Kidney glomerular epithelial cell (primary cell): ENCODE measurements around the gene TMEM170B.
A peak's percentile ranks its signal among the peaks of the same experiment; 100 is the strongest.

Experiments
- DNase-seq: peaks from one replicate; lab custom pipeline; 2025; lab: John Stamatoyannopoulos, UW

Gene TMEM170B

GRCh38 chr6:11537229-11538051, at the start of gene TMEM170B:
TMEM170B (plus strand) TSS chr6:11537749; CDS start chr6:11538278, 529 bp downstream.
- DNase-seq = peak; percentile 82

GRCh38 chr6:11490996-11491395, 46.6 kb upstream of the TMEM170B start:
- no peak for DNase-seq

GRCh38 chr6:11491596-11492463, 45.7 kb upstream of the TMEM170B start:
- DNase-seq = no peak

GRCh38 chr6:11492464-11493290, 44.9 kb upstream of the TMEM170B start:
- no peak for DNase-seq

DNA sequence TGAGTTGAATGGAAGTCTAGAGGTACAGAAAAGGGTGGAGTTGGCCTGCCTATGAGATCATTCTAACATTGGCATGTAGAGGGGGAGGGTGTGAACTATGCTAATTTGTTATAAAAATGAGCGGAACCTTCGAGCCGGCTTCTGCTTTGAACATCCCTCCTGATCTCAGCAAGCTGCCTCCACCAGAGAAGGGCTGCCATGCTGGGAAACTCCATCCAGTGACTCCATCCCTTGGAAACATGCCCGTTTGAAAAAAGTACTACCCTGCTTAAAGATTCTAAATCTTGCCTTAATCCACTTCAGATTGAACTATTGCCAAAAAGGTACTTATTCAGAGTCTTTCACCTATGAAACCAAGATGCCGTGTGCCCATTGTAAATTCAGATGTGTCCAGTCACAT, 43.6 kb upstream of the TMEM170B start:
- no peak for DNase-seq

DNA sequence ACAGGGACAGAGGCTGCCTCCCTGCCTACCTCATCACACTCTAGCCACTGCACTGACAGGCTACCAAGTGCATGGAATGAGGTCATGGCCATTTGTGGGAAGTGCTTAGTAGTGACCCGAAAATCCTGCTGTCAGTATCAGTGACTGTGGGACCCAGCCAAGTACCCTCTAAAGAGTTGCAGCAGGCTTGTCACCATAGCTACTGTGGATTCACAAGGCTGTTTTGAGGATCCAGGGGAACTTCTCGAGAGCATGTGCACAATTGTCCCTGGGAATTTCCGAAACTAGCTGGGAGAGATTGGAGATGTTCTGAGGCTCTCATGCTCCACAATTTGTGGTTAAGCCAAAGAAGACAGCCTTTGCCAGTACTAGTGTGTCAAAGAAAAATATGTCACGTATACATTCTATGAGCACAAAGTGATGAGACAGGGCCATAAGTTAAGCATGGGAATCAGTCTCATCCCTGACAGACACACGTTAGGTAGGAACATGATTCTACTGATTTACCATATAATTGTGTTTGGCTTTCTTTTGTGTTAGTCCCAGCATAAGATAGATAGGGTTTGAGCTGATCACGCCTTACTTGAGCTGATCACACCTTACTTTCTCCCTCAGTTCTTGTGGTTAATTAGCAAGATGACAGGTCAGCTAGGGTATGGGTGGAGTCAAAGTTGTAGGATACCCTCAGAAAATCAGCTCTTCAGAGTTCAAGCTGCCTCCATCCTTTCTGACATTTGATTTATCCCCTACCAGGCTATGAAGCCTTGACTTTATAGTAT, 42.6 kb upstream of the TMEM170B start:
- DNase-seq = no peak

DNA sequence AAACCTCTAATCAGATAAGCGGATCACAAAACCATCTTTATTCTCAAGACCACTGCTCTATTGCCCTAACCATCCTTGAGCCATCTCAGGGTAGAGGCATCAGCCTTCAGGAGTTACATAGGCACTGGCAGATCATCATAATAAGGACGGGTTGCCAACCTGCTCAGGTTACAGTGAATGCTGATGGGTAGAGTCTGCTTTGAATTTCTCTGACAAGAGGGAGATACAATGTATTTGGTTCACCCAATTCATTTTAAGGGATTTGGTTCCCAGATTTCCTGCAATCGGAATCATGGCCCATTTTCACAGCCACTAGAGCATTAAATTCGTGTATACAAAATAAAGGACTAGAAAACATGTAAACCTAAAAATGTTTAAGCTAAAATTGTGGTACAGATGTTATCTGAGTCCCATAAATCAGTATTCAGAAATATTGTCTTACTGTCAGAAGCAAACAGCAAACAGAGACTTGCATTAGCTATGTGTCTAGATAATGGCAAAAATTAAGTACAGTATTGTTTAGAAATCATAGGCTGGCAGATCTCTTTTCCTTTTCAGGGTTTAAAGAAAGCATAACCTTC, 41.9 kb upstream of the TMEM170B start:
- DNase-seq = no peak

DNA sequence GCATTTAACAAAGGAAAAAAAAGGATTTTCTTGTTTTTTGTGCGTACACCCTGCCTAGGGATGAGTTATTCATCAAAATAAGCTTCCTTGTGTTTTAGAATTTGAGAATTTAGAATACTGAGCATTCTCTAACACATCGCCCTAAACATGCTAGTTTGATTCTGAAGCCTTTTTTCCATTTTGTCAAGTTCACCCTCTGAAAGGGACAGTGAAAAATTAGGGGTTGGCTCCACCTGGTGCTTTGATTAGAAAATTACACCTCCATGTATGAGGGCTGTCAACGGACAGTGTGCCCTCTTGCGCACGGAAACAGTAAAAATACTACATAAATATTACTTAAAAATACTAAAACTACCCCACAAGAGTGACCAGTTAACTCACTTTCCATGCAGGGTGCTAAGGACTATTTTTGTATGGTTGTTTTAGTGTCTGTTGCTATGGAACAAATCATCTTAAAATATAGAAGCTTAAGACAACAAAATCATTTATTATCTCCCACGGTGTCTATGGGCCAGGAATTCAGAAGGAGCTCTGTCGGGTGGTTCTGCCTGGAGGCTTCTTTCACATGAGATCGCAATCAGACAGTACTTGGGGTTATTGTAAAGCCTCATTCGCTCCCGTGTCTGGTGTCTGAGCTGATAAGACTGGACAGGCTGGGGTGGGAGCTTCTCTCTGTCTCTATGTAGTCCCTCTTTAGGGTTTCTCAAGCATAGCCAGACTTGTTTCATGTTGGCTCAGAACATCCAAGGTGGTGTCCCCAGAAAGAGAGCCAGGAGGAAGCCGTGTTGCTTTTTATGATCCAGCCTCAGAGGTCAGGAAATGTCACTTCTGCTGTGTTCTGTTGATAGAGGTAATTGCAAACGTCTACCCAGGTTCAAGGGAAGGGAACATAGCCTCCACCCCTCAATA, 41.1 kb upstream of the TMEM170B start:
- DNase-seq = peak; percentile 86

- no peak for DNase-seq
Measured at GRCh38 chr6:11497107-11497506, 40.4 kb upstream of the TMEM170B start.

GRCh38 chr6:11497881-11498280, 39.7 kb upstream of the TMEM170B start:
- no peak for DNase-seq

DNA sequence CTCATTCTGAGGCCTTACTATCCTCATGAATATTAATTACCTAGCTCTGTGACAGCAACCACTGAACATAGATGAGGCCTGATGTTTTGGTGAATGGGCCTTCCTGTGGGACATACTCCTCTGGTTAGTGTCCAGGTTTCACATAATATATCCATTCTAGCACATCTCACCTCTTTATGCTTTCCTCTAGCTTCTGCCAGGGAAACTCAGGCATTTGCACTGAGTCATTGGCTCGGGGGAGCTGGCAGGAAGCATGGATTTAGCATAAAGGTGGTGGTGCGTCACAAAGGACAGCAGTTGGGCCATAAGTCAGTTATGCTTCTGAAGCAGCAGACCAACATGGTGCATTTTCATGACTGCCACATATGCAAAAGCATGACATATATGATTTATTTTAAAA, 37.5 kb upstream of the TMEM170B start:
- peak; percentile 54 for DNase-seq

DNA sequence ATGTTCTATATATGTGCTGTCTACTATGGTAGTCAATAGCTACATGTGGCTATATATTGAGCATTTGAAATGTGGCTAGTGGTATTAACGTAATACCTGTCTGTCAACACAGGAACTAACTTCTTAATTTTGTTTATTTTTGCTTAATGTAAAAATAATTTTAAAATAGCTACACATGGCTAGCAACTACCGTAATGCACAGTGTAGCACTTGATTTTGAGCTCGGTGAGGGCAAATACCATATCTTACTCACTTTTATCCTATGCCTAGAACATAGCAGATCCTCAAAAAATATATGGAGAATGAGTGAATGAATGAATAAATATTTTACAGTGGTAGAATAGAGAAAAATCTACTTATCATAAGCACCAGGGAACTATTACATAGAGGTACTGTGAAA, 28.1 kb upstream of the TMEM170B start:
- DNase-seq = no peak

DNA sequence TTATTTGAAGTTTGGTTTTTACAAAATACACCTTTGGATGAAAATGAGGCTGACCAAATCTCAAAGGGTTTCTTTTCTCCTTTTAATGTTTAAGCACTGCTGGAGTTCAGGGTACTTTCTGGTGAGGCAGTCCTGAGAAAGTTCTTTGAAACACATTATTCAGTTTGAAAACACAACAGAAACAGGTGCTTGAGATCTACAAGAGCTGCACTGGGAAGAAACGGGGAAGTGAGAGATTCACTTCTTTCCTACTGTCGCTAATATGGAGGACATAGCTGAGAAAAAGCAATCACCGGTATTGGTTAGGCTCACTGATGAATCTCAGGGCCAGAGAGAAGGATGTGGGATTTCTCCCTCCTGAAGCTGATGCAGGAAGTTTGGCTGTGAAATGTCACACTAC, 22.9 kb upstream of the TMEM170B start:
- no peak for DNase-seq

DNA sequence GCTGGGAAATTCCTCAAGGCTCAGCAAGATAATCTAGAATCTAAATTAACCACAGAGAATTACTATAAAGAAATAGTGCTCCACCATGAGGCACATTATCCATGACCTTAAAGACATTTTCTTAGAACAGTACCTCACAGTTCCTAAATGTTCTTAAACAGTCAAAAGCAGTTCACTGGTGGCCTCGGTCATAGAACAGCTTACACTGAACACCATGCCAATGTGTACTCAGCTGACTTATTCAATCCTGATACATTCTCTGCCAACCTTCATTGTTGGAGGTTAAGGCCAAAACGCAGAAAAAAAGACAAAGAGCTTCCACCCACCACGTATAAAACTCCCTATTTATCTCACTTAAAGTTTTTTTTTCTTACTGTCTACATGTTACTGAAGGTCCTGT, 21.8 kb upstream of the TMEM170B start:
- no peak for DNase-seq

GRCh38 chr6:11522812-11523605, 14.5 kb upstream of the TMEM170B start:
- no peak for DNase-seq

GRCh38 chr6:11525468-11526155, 11.9 kb upstream of the TMEM170B start:
- no peak for DNase-seq

GRCh38 chr6:11526156-11526505, 11.4 kb upstream of the TMEM170B start:
- DNase-seq = no peak

DNA sequence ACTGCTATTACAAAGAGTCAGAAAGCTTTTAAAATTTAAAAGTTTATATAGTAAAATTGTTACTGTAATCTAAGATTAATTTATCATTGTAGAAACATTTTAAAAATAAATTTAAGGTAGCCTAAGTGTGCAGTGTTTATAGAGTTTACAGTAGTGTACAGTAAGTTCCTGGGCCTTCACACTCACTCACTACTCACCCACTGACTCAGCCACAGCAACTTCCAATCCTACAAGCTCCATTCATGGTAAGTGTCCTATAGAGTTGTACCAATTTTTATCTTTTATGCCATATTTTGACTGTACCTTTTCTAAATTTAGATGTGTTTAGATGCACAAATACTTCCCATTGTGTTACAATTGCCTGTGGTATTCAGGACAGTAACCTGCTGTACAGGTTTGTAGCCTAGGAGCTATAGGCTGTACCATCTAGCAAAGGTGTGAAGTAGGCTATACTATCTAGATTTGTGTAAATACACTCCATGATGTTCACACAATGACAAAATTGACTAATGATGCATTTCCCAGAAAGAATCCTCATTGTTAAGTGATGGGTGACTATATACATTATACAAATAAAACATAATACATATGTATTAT, 10.2 kb upstream of the TMEM170B start:
- no peak for DNase-seq
